Measurements from ENCODE around the gene SMPD3.

DNA sequence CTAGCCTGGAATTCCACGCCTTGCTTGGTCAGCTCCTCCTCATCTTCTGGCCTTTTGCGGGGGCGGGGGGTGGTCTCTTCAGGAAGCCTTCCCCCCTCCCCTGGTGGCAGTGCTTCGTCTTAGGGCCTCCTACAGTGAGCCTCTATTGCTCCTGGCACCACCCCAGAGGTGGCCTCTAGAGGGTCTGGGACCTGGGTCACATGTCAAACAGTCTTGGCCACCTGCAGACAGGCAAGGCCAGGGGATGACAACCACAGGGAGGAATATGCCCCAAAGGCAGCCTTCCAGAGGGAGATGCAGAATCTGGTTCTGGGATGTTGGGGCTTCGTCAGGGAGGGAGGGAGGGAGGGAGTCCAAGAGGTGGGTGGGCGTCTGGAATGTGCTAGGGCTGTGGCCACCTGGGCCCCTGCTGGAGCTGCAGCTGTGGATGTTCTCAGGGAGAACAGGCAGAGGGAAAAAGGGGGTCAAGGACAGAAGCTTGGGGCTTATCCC is 50.6 kb downstream of the SMPD3 start:
- TF ChIP-seq, protein P1, sequence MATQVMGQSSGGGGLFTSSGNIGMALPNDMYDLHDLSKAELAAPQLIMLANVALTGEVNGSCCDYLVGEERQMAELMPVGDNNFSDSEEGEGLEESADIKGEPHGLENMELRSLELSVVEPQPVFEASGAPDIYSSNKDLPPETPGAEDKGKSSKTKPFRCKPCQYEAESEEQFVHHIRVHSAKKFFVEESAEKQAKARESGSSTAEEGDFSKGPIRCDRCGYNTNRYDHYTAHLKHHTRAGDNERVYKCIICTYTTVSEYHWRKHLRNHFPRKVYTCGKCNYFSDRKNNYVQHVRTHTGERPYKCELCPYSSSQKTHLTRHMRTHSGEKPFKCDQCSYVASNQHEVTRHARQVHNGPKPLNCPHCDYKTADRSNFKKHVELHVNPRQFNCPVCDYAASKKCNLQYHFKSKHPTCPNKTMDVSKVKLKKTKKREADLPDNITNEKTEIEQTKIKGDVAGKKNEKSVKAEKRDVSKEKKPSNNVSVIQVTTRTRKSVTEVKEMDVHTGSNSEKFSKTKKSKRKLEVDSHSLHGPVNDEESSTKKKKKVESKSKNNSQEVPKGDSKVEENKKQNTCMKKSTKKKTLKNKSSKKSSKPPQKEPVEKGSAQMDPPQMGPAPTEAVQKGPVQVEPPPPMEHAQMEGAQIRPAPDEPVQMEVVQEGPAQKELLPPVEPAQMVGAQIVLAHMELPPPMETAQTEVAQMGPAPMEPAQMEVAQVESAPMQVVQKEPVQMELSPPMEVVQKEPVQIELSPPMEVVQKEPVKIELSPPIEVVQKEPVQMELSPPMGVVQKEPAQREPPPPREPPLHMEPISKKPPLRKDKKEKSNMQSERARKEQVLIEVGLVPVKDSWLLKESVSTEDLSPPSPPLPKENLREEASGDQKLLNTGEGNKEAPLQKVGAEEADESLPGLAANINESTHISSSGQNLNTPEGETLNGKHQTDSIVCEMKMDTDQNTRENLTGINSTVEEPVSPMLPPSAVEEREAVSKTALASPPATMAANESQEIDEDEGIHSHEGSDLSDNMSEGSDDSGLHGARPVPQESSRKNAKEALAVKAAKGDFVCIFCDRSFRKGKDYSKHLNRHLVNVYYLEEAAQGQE (IDR thresholded peaks at IDR 0.05; ENCODE audit: insufficient replicate concordance, low read depth) = no peak
- TF ChIP-seq, protein P2, sequence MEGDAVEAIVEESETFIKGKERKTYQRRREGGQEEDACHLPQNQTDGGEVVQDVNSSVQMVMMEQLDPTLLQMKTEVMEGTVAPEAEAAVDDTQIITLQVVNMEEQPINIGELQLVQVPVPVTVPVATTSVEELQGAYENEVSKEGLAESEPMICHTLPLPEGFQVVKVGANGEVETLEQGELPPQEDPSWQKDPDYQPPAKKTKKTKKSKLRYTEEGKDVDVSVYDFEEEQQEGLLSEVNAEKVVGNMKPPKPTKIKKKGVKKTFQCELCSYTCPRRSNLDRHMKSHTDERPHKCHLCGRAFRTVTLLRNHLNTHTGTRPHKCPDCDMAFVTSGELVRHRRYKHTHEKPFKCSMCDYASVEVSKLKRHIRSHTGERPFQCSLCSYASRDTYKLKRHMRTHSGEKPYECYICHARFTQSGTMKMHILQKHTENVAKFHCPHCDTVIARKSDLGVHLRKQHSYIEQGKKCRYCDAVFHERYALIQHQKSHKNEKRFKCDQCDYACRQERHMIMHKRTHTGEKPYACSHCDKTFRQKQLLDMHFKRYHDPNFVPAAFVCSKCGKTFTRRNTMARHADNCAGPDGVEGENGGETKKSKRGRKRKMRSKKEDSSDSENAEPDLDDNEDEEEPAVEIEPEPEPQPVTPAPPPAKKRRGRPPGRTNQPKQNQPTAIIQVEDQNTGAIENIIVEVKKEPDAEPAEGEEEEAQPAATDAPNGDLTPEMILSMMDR (IDR thresholded peaks at IDR 0.05; ENCODE audit: insufficient read depth, low read length) = no peak

All from HL-60 (cell line).